Ramos (cell line): Measurements from ENCODE around the gene HTRA3.

ENCODE experiments used
- in situ Hi-C: fragments of 300-500 bp; cut with MboI; formaldehyde crosslinking; loops from one replicate; pipeline ENCODE4 v1.14.3; 2022; ENCODE audit warnings: low sequenced_read_pairs; ENCODE audit not compliant: unreplicated experiment

The HTRA3 gene

DNA sequence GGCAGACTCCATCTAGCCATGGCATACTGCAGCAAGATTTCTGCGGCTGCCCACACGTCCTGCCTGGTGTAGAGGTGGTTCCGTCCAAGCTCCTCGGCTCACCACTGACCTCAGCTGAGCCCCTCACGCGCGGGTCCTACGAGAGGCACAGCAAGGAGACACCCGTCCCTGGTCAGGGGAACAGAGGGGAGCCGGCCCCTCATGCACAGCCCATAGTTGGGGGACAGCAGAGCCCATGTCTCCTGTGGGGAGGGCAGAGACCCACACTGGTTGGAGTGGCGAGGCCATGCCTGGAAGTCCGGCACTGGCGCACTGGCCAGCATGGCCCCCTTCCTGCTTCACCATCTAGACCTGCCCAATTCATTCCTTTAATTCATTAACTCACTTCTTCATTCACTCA lies 80.8 kb downstream of the HTRA3 start:
- in situ Hi-C loops: no loop called here

DNA sequence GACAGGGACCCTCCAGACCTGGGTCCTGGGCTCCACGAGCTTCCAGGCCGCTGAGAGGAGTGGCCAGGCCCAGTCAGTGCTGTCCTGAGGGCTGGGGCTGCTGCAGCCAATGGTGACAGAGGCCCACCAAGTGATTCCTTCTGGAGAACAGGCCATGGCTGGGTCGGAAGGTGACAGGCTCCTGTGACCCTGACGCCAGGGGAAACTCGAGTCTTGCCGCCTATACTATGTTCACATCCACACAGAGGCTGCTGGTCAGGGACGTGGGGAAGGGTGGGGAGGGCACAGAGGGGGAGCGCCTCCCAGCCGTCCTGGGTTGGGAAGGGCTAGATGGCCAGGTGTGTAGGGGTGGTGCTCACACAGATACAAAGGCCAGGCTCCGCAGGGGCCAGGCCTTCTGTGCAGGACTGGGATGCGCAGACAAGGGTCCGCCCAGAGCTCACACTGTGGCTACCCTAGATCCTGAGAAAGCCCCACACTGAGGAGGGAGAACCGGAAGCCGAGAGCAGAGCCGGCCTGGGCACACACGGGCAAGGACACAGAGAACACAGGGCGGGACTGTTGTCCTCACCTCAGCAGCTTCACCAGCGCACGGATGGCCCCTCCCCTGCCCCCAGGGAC lies 81.4 kb downstream of the HTRA3 start:
- in situ Hi-C loops: no loop called here

DNA sequence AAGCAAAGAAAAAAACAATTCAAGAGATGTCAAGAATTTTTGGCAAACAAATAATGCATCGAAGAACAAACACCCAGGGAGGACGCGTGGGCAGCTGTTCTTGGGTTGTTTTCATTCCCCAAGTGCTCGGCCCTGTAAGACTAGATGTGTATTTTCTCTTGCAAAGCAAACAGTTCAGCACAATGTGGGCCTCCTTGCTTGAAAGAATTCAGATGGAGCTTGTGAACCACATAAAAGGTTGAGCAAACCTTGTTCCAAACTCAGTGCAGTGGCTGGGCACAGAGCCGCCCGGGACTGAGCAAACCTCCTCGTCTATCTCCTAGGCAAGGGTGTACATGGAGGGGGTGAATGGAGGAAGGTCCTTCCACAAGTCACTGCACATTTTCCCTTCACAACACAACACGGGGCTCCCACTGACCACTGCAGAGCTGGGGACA lies 82.4 kb downstream of the HTRA3 start:
- in situ Hi-C loops: no loop called here

DNA sequence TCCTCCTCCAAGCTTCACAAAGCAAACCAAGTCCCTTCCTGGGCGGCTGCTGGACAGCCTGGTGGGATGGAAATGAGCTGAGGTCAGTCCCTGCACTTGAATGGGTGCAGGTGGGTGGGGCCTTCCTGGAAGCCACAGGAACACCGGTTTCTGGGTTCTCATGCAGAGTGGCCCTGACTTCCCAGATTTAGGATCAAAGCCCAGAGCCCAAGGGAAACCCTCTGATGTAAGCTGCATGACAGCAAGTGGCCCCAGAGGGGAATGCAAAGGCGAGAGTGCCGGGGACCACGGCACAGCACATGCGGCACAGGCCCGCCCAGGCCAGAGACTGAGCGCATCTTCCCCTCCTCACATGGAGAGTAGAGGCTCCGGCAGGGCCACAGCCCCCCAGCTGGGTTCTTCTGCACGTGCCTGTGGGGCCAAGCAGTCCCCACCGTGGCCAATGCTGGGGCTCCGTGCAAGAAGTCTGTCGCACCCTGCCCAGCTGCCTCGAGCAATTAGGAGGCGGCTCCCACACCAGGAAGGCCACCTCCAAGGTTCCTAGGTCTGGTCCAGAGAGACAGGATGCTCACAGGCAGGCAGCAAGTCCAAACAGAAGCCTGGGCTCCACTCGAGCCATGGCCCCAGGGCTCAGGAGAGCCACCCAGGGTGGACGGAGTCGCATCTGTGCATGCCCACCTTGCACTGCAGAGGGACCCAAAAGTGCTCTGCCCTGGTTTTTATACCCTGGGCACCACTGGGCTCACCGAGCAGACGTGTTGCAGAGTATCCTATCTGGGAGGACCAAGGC lies 83.0 kb downstream of the HTRA3 start:
- in situ Hi-C loops: no loop called here

DNA sequence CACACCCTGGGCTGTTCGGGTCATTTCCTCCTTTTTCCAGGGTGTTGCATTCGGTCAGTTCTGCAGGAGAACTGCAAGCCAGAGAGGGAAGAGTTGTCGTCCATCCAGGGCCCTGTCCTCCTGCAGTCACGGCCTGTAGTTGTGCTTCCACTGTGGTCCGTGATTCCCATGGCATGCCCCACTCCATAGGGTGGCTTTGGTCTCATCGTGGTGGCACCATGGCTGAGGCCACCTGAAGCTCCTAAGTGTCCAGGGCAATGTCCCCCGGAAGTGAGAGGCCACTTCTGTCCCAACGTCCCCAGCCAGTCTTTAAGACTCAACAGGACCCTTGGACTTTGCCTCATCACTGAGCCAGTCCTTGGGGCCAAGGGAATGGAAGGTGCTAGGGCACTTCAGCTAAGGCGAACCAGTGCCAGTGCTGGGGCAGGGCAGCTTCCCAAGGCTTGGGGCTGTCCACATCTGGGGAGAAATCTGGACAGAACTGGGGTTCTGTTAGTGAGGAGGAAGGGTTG lies 83.7 kb downstream of the HTRA3 start:
- in situ Hi-C loops: no loop called here

DNA sequence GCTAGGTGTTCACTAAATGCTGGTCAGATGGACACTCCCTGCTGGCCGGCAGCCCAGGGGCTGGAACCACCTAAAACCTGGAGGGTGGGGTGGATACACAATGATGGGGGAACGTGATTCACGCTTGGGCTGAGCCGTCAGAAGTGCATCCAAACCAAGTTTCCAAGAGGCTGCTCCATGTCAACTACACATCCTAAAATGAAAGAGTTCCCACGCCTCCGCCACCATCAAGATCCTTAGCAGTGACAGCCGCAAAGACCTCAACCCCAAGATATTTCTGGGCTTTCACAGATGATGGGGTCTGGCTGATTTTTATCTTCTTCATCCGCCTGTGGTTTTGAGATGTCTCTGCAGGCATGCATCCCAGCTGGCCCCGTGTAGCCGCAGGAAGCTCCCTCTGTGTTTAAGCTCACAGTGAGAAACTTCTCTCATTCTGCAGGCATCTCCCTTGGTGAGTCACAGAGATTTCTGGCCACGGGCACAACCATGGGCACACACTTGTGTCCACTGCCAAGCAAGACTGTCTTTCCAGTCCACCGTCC lies 84.4 kb downstream of the HTRA3 start:
- in situ Hi-C loops: no loop called here

DNA sequence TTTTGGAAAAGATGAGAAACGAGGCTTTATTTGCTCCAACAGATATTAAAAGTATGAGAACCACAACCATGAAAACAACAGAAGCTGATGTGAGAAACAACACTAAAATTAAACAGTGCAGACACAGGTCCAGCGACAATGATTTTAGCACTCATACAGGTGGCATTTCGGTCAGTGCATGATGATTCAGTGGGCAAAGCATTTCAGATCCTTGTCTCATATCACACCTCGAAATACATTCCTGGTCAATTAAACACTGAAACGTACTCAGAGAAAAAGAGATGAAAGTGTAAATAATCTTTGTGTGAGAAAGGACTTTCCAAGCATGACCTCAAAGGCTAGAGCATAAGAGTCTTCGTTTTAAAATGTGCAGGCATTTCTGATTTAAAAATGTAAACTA lies 85.8 kb downstream of the HTRA3 start:
- in situ Hi-C loops: no loop called here

DNA sequence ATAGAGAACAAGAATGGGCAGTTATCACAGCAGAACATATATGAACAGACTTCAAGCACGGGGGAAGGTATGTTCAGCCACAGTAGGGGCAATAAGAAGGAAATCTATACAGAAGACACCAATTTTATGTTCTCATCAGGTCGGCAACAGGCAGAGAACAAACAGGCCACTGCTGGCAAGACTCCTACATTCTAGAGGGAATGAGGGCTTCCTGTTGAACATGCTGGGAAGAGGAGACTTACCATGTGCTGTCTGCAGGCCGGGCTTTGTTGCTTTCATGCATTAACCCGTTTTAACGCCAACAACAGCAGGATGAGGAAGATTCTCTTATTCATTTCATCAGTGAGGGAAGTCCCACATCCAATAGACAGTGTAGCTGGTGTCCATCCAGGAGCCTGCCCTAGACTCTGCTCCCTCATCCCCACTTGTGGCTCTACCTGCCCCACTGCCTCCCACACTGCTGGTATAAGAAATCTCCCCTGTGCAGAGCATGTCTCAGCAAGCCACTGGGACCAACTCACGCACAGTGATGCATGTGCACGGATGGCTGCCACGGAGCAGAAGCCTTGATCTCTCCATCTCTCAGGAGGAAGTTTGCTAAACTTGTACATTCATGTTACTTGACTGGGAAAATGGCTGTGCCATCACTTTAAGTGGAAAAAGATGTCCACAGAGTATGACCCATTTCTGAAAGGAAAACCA lies 86.5 kb downstream of the HTRA3 start:
- in situ Hi-C loops: no loop called here
